Endothelial cell of umbilical vein (primary cell): Measurements from ENCODE around the gene CLIC6. TPM values are rescaled to one million over a fixed set of nuclear protein-coding genes. Genes with fewer than 3 reads are reported as not detected.

Experiments
- BruUV-seq: library from RNA; stranded (reverse); fragments of 400-500 nt; replicated peaks from 2 replicates; lab custom pipeline; 2021; lab: Mats Ljungman, UMichigan
- CTCF ChIA-PET: fragments of 300-600, 350-600 bp; sonication (Branson Sonifier 250); formaldehyde crosslinking; loops from one replicate; lab custom pipeline; 2021; ENCODE audit warnings: antibody characterized with exemption, inconsistent platforms; lab: Charles Lee
- POLR2A ChIA-PET: fragments of 300-600, 350-600 bp; sonication (Branson Sonifier 250); formaldehyde crosslinking; loops from one replicate; lab custom pipeline; 2021; ENCODE audit warnings: antibody characterized with exemption, inconsistent platforms; lab: Charles Lee
- DNase-seq: peaks from one replicate; pipeline ENCODE4 v3.0.0-alpha.2; 2011; ENCODE audit warnings: low read depth, low spot score
- FAIRE-seq: peaks from 2 replicates; lab custom pipeline; 2011; peaks lifted over from hg19 to GRCh38; lab: Jason Lieb, UNC
- H2AFZ ChIP-seq: 2 replicates; pipeline ENCODE4 v1.6.0; 2012; ENCODE audit warnings: low read depth, low read length, control low read depth, inconsistent platforms
- H3K27ac ChIP-seq: 2 replicates; pipeline ENCODE4 v1.5.1; 2011; ENCODE audit warnings: low read depth, mild to moderate bottlenecking, control low read depth, low read length, moderate library complexity; ENCODE audit not compliant: insufficient read depth
- H3K27me3 ChIP-seq, 2 experiments: 2 replicates each; pipeline versions ENCODE4 v1.6.0 to v1.6.1; 2011; ENCODE audit warnings: low read length in 2 of 2, mixed read lengths in 1 of 2; ENCODE audit not compliant: control insufficient read depth in 2 of 2, insufficient read depth in 2 of 2
- H3K36me3 ChIP-seq, 2 experiments: 2 replicates in 1 of 2; 3 replicates in 1 of 2; pipeline ENCODE4 v1.5.1; 2011; ENCODE audit warnings: low read length in 2 of 2, mild to moderate bottlenecking in 1 of 2, moderate library complexity in 1 of 2; ENCODE audit not compliant: control insufficient read depth in 2 of 2, insufficient read depth in 2 of 2; ENCODE audit errors: extremely low read depth in 1 of 2
- H3K4me1 ChIP-seq: 3 replicates; pipeline ENCODE4 v1.5.1; 2011; ENCODE audit warnings: mild to moderate bottlenecking, low read length; ENCODE audit not compliant: control insufficient read depth, insufficient read depth; ENCODE audit errors: extremely low read depth
- H3K4me2 ChIP-seq: 2 replicates; pipeline ENCODE4 v1.6.1; 2011; ENCODE audit warnings: low read length, control low read depth, mixed read lengths; ENCODE audit not compliant: insufficient read depth
- H3K4me3 ChIP-seq, 3 experiments: fragments of 200-600 bp in 1 of 3; sonication (generic), shearing (Covaris generic) in 1 of 3; replicated peaks in 1 of 3; 2 replicates each; pipeline ENCODE4 v1.5.1; 2011 to 2016; ENCODE audit warnings: control low read depth in 3 of 3, low read length in 3 of 3, mild to moderate bottlenecking in 2 of 3, inconsistent platforms in 1 of 3, low read depth in 1 of 3, moderate library complexity in 1 of 3; ENCODE audit not compliant: insufficient read depth in 1 of 3
- H3K79me2 ChIP-seq: 2 replicates; pipeline ENCODE4 v1.6.0; 2012; ENCODE audit warnings: low read length, inconsistent platforms; ENCODE audit not compliant: control insufficient read depth, insufficient read depth
- H3K9ac ChIP-seq: replicated peaks from 2 replicates; pipeline ENCODE3; 2011; ENCODE audit warnings: low read length, control low read depth; ENCODE audit not compliant: insufficient read depth; ENCODE audit errors: extremely low read depth
- H3K9me1 ChIP-seq: replicated peaks from 3 replicates; pipeline ENCODE4 v1.6.0; 2011; ENCODE audit warnings: mild to moderate bottlenecking, low read length; ENCODE audit not compliant: control insufficient read depth, insufficient read depth; ENCODE audit errors: extremely low read depth
- H3K9me3 ChIP-seq: replicated peaks from 2 replicates; pipeline ENCODE4 v1.5.1; 2012; ENCODE audit warnings: low read length, inconsistent platforms; ENCODE audit not compliant: control insufficient read depth, insufficient read depth
- H4K20me1 ChIP-seq: replicated peaks from 2 replicates; pipeline ENCODE3; 2011; ENCODE audit warnings: mild to moderate bottlenecking, low read length; ENCODE audit not compliant: control insufficient read depth, insufficient read depth; ENCODE audit errors: extremely low read depth
- CTCF ChIP-seq, 2 donors: IDR thresholded peaks; 1 replicate in 1 of 2; 2 replicates in 1 of 2; pipeline ENCODE4 v1.5.1; 2011; ENCODE audit warnings: low read length in 2 of 2, mild to moderate bottlenecking in 2 of 2, moderate library complexity in 2 of 2, control low read depth in 1 of 2, inconsistent platforms in 1 of 2, low read depth in 1 of 2; ENCODE audit not compliant: insufficient read depth in 1 of 2; ENCODE audit errors: extremely low read depth in 1 of 2
- EZH2 ChIP-seq: IDR thresholded peaks from 2 replicates; pipeline ENCODE4 v1.6.1; 2012; ENCODE audit warnings: borderline replicate concordance, low read depth, mild to moderate bottlenecking, moderate library complexity, low read length, inconsistent platforms; ENCODE audit not compliant: severe bottlenecking
- FOS ChIP-seq: IDR thresholded peaks from 2 replicates; pipeline ENCODE4 v1.6.1; 2011; ENCODE audit warnings: mild to moderate bottlenecking, low read length, moderate library complexity, borderline replicate concordance; ENCODE audit not compliant: insufficient read depth
- GATA2 ChIP-seq: IDR thresholded peaks from 2 replicates; pipeline ENCODE4 v1.7.0; 2011; ENCODE audit warnings: low read depth, mild to moderate bottlenecking, moderate library complexity, mixed read lengths, low read length; ENCODE audit not compliant: insufficient read length, insufficient read depth
- JUN ChIP-seq: IDR thresholded peaks from 2 replicates; pipeline ENCODE4 v1.6.1; 2011; ENCODE audit warnings: borderline replicate concordance, low read depth; ENCODE audit not compliant: insufficient read length, insufficient read depth
- MAX ChIP-seq: IDR thresholded peaks from 2 replicates; pipeline ENCODE4 v1.6.1; 2011; ENCODE audit not compliant: insufficient read depth, insufficient read length
- MYC ChIP-seq: IDR thresholded peaks from one replicate; pipeline ENCODE4 v1.6.1; 2011; ENCODE audit warnings: mild to moderate bottlenecking, low read depth, low read length
- POLR2A ChIP-seq: IDR thresholded peaks from 2 replicates; pipeline ENCODE4 v1.6.1; 2012; ENCODE audit warnings: low read depth, mild to moderate bottlenecking, control low read depth, low read length
- POLR2AphosphoS5 ChIP-seq: IDR thresholded peaks from 2 replicates; pipeline ENCODE4 v1.6.1; 2012; ENCODE audit warnings: low read depth, mild to moderate bottlenecking, control low read depth, low read length, moderate library complexity; ENCODE audit not compliant: insufficient read depth
- dilution Hi-C: fragments of 300-500 bp; cut with MboI; formaldehyde crosslinking; loops from one replicate; pipeline ENCODE4 v1.15.0; 2019; ENCODE audit warnings: low sequenced_read_pairs; ENCODE audit not compliant: extremely low pct_ligation_motif_present
- intact Hi-C: fragments of 100-400 bp; cut with micrococcal nuclease; formaldehyde crosslinking; loops from one replicate; pipeline ENCODE4 v1.10.0; 2022
- polyA plus RNA-seq, 4 experiments: library from polyadenylated mRNA; depleted of rRNA in 3 of 4; stranded (reverse) in 3 of 4; unstranded in 1 of 4; fragments of >200 nt; gene quantifications; 2 replicates each; pipeline versions ENCODE4 v1.2.1 to v1.2.3, GENCODE V29; 2011 to 2012; ENCODE audit warnings: missing spikeins in 1 of 4
- total RNA-seq: library from RNA; stranded (reverse); gene quantifications from 2 replicates; pipeline ENCODE4 v1.2.3, GENCODE V29; 2021

Gene CLIC6
- total and polyA plus RNA-seq, 2 donors (not counting 3 experiments of a cell fraction or from before 2014, with no cell fraction given), result not detected

GRCh38 chr21:34734696-34735095 is 65.9 kb downstream of the CLIC6 start:
- POLR2A ChIA-PET, result no interaction called here
- DNase-seq (no peak), FAIRE-seq (no peak)
- no peaks in the 10 kb centered on the region for H3K9me1 ChIP-seq
- no peaks in the 10 kb centered on the region for H3K79me2 ChIP-seq
- H2AFZ ChIP-seq, result no peak overlapping the region
- H3K4me1 ChIP-seq, result no peaks in the 10 kb centered on the region
- H3K4me2 ChIP-seq, result no peak overlapping the region
- CTCF ChIA-PET, result no interaction called here
- H3K36me3 ChIP-seq, result no peaks in the 10 kb centered on the region
- intact Hi-C loops, result no loop called here
- peaks cover 27 to 50% of the 10 kb centered on the region in 2 experiments for H3K27me3 ChIP-seq
- no peak overlapping the region for H3K9ac ChIP-seq
- H3K4me3 ChIP-seq, result no peak overlapping the region
- H3K27ac ChIP-seq, result no peak overlapping the region
- TF ChIP-seq JUN, result no peak
- no peak for TF ChIP-seq POLR2AphosphoS5
- TF ChIP-seq GATA2, result no peak
- TF ChIP-seq EZH2, result no peak
- TF ChIP-seq CTCF (IDR thresholded peaks at IDR 0.05; ENCODE audit: extremely low read depth in 1 of 2, insufficient read depth in 1 of 2, low read depth in 1 of 2, low read length in 2 of 2), result no peak
- no peak for TF ChIP-seq MAX
- TF ChIP-seq FOS, result no peak
- no peak for TF ChIP-seq MYC
- TF ChIP-seq POLR2A, result no peak
- no TSS peak for BruUV-seq
- no peaks in the 10 kb centered on the region for H4K20me1 ChIP-seq
- dilution Hi-C loops, result no loop called here
- H3K9me3 ChIP-seq, result no peaks in the 10 kb centered on the region
